ENCODE measurements around the gene GOLGA7B.

- no peak for TF ChIP-seq POLR2A (IDR thresholded peaks at IDR 0.05; ENCODE audit: low read depth, low read length)
- TF ChIP-seq USF2 (IDR thresholded peaks at IDR 0.05; ENCODE audit: low read depth, low read length): no peak
- no peak for TF ChIP-seq CTCF (conservative IDR thresholded peaks at IDR 0.05; ENCODE audit: low read depth, low read length)
- no peak for TF ChIP-seq MXI1 (IDR thresholded peaks at IDR 0.05; ENCODE audit: borderline replicate concordance, low read depth, low read length)
- TF ChIP-seq ELK1 (IDR thresholded peaks at IDR 0.05; ENCODE audit: borderline replicate concordance, low read depth, low read length): no peak
- TF ChIP-seq MAFK (IDR thresholded peaks at IDR 0.05; ENCODE audit: low read depth, low read length): no peak
- no peak for TF ChIP-seq CHD1 (IDR thresholded peaks at IDR 0.05; ENCODE audit: low read depth, low read length)
- no peak for TF ChIP-seq CEBPB (IDR thresholded peaks at IDR 0.05; ENCODE audit: low read depth, low read length)
- TF ChIP-seq SMC3 (IDR thresholded peaks at IDR 0.05; ENCODE audit: low read depth, low read length): no peak
Observed at GRCh38 chr10:97849687-97850402, at the start of gene GOLGA7B.
